HCT116 (cell line): Measurements from ENCODE around the gene NME1. TPM values are rescaled to one million over a fixed set of nuclear protein-coding genes. Genes with fewer than 3 reads are reported as not detected.

Experiments used
- ATAC-seq: fragments of 200-7000 bp; cut with Tn5 transposase; 2 replicates; pipeline ENCODE4 v1.9.1; 2020; ENCODE audit warnings: mild to moderate bottlenecking, moderate library complexity
- BruUV-seq: library from RNA; stranded (reverse); fragments of 400-500 nt; replicated peaks from 2 replicates; lab custom pipeline; 2021; lab: Mats Ljungman, UMichigan
- CTCF ChIA-PET: fragments of 300-600 bp; sonication (Branson Sonifier 250); formaldehyde crosslinking; loops from one replicate; lab custom pipeline; 2021; ENCODE audit warnings: antibody characterized with exemption; lab: Charles Lee
- POLR2A ChIA-PET: fragments of 300-600, 350-600 bp; sonication (Branson Sonifier 250); formaldehyde crosslinking; loops from one replicate; lab custom pipeline; 2021; ENCODE audit warnings: antibody characterized with exemption; lab: Charles Lee
- RAD21 ChIA-PET, 2 experiments: fragments of 300-600 bp; sonication (Branson Sonifier 250); formaldehyde crosslinking; loops; one replicate each; lab custom pipeline; 2023; ENCODE audit warnings: low total read pairs in 2 of 2; ENCODE audit not compliant: uncharacterized antibody in 2 of 2, unreplicated experiment in 2 of 2, low non-redundant PET in 1 of 2; lab: Charles Lee
- DNase-seq: peaks from one replicate; pipeline ENCODE4 v3.0.0-alpha.2; 2010; ENCODE audit warnings: low read depth, low spot score
- H2AFZ ChIP-seq: fragments of 200-600 bp; shearing (Covaris generic), sonication (generic); 2 replicates; pipeline ENCODE4 v1.6.1; 2017; ENCODE audit warnings: low read depth, mixed run types, mixed read lengths, antibody characterized with exemption, low read length; ENCODE audit not compliant: poor library complexity, severe bottlenecking
- H3K27ac ChIP-seq: 2 replicates; pipeline ENCODE4 v1.5.1; 2012; ENCODE audit warnings: low read depth, low read length
- H3K27me3 ChIP-seq: fragments of 200-600 bp; sonication (generic); 2 replicates; pipeline ENCODE4 v1.6.1; 2016; ENCODE audit warnings: mixed run types, low read length, mixed read lengths; ENCODE audit not compliant: insufficient read depth
- H3K36me3 ChIP-seq, 2 experiments: fragments of 200-500 bp in 1 of 2; fragments of 200-600 bp in 1 of 2; sonication (Bioruptor generic) in 1 of 2; sonication (generic) in 1 of 2; 2 replicates each; pipeline versions ENCODE4 v1.5.1 to v1.6.1; 2014 to 2016; ENCODE audit warnings: low read length in 2 of 2, inconsistent platforms in 1 of 2, mixed read lengths in 1 of 2, mixed run types in 1 of 2; ENCODE audit not compliant: insufficient read depth in 2 of 2, control insufficient read depth in 1 of 2
- H3K4me1 ChIP-seq, 2 experiments: fragments of 200-600 bp in 1 of 2; sonication (generic) in 1 of 2; 2 replicates each; pipeline versions ENCODE4 v1.5.1 to v1.6.1; 2012 to 2017; ENCODE audit warnings: low read length in 2 of 2, inconsistent platforms in 1 of 2, mild to moderate bottlenecking in 1 of 2, mixed read lengths in 1 of 2, mixed run types in 1 of 2, moderate library complexity in 1 of 2; ENCODE audit not compliant: insufficient read depth in 2 of 2, control insufficient read depth in 1 of 2
- H3K4me2 ChIP-seq: fragments of 200-600 bp; sonication (generic); 2 replicates; pipeline ENCODE4 v1.6.1; 2017; ENCODE audit warnings: mixed run types, low read length, mixed read lengths
- H3K4me3 ChIP-seq, 2 experiments: fragments of 200-600 bp in 1 of 2; sonication (generic) in 1 of 2; replicated peaks in 1 of 2; 2 replicates each; pipeline ENCODE4 v1.5.1; 2011 to 2016; ENCODE audit warnings: low read length in 2 of 2, control low read depth in 1 of 2, low read depth in 1 of 2, mild to moderate bottlenecking in 1 of 2, mixed read lengths in 1 of 2, mixed run types in 1 of 2
- H3K79me2 ChIP-seq: fragments of 200-600 bp; sonication (generic); 2 replicates; pipeline ENCODE4 v1.6.1; 2017; ENCODE audit warnings: mild to moderate bottlenecking, mixed run types, low read length, moderate library complexity, mixed read lengths; ENCODE audit not compliant: insufficient read depth
- H3K9ac ChIP-seq: fragments of 200-600 bp; sonication (generic); 2 replicates; pipeline ENCODE4 v1.6.1; 2016; ENCODE audit warnings: low read length, mixed read lengths
- H3K9me2 ChIP-seq: fragments of 200-600 bp; sonication (generic), shearing (Covaris generic); 2 replicates; pipeline ENCODE4 v1.6.1; 2017; ENCODE audit warnings: mixed run types, mild to moderate bottlenecking, moderate library complexity; ENCODE audit not compliant: insufficient read depth
- H3K9me3 ChIP-seq, 2 experiments: fragments of 200-500 bp in 1 of 2; fragments of 200-600 bp in 1 of 2; sonication (Bioruptor generic) in 1 of 2; sonication (generic) in 1 of 2; 2 replicates each; pipeline ENCODE4 v1.6.1; 2014 to 2017; ENCODE audit warnings: low read length in 2 of 2, mixed read lengths in 2 of 2, inconsistent platforms in 1 of 2, low read depth in 1 of 2, mild to moderate bottlenecking in 1 of 2, mixed run types in 1 of 2, moderate library complexity in 1 of 2; ENCODE audit not compliant: control insufficient read depth in 1 of 2, insufficient read depth in 1 of 2
- H4K20me1 ChIP-seq: fragments of 200-600 bp; sonication (generic), shearing (Covaris generic); 2 replicates; pipeline ENCODE4 v1.6.1; 2017; ENCODE audit warnings: mixed run types, mild to moderate bottlenecking, moderate library complexity; ENCODE audit not compliant: insufficient read depth
- RAD21 ChIP-seq: IDR thresholded peaks from 2 replicates; pipeline ENCODE4 v1.6.1; 2012; ENCODE audit warnings: low read depth, mild to moderate bottlenecking
- ZNF274 ChIP-seq: fragments of 200-500 bp; sonication (Bioruptor generic); IDR thresholded peaks from 2 replicates; pipeline ENCODE4 v1.6.1; 2014; ENCODE audit warnings: mild to moderate bottlenecking, low read depth, low read length, inconsistent platforms
- intact Hi-C: fragments of 100-400 bp; cut with micrococcal nuclease; formaldehyde crosslinking; loops from 2 replicates; pipeline ENCODE4 v1.10.0; 2022
- total RNA-seq: library from RNA; stranded (reverse); gene quantifications from one replicate; pipeline ENCODE4 v1.2.1, GENCODE V29; 2021; ENCODE audit not compliant: unreplicated experiment
- TF ChIP-seq, protein P1 (sequence below): IDR thresholded peaks from 2 replicates; pipeline ENCODE4 v1.6.1; 2012

Gene NME1
- total RNA-seq, 1 experiment from 2014 or later, result 510 TPM

DNA sequence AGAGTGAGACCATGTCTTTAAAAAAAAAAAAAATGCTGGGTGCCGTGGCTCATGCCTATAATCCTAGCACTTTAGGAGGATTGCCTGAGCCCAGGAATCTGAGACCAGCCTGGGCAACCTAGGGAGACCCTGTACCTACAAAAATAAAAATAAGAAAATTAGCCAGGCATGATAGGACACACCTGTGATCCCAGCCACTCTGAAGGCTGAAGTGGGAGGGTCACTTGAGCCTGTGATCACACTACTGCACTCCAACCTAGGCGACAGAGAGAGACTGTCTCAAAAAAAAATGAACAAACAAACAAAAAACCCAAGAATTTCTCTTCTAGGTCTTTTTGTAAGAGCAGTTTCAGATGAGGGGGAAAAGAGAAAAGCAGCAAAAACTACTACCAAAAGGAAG lies 47.5 kb downstream of the NME1 start:
- Histone ChIP-seq H4K20me1 (no peaks in the 10 kb centered on the region), H3K27me3 (no peaks in the 10 kb centered on the region), H3K9me2 (no peaks in the 10 kb centered on the region), H3K9me3 (no peaks in the 10 kb centered on the region), H3K27ac (no peak overlapping the region), H3K9ac (no peak overlapping the region), H2AFZ (no peak overlapping the region), H3K79me2 (0 out of 2 replicates have a peak, but pooled peaks cover 6% of the 10 kb centered on the region), H3K4me3 (no peak overlapping the region), H3K36me3 (peaks cover 43 to 46% of the 10 kb centered on the region in 2 experiments), H3K4me1 (no peaks in the 10 kb centered on the region), H3K4me2 (no peak overlapping the region)
- ChIA-PET RAD21 (no interaction called here), CTCF (no interaction called here), POLR2A (no interaction called here)
- no peak for DNase-seq
- intact Hi-C loops, result no loop called here
- no peak for ATAC-seq
- no peak for TF ChIP-seq ZNF274
- BruUV-seq, result no TSS peak

- RAD21 ChIA-PET, result no interaction called here
These were observed 50.5 kb downstream of the NME1 start for GRCh38 chr17:51203838-51204237.

More at GRCh38 chr17:51203838-51204237, 50.5 kb downstream of the NME1 start:
- H4K20me1 ChIP-seq, result no peaks in the 10 kb centered on the region
- intact Hi-C loops, result loop anchor here (2.0 kb wide), 1 partner anchor 121 kb away; no protein-coding TSS in a partner anchor
- POLR2A ChIA-PET, result no interaction called here
- H3K79me2 ChIP-seq, result 0 out of 2 replicates have a peak, but pooled peaks cover 6% of the 10 kb centered on the region
- no peak overlapping the region for H3K9ac ChIP-seq
- CTCF ChIA-PET, result no interaction called here
- H3K9me3 ChIP-seq, result no peaks in the 10 kb centered on the region
- TF ChIP-seq RAD21, result no peak
- TF ChIP-seq, protein P1, sequence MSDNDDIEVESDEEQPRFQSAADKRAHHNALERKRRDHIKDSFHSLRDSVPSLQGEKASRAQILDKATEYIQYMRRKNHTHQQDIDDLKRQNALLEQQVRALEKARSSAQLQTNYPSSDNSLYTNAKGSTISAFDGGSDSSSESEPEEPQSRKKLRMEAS, result no peak
- no peaks in the 10 kb centered on the region for H3K27me3 ChIP-seq
- H2AFZ ChIP-seq, result no peak overlapping the region
- no peak overlapping the region for H3K4me3 ChIP-seq
- BruUV-seq, result no TSS peak
- H3K9me2 ChIP-seq, result no peaks in the 10 kb centered on the region
- H3K36me3 ChIP-seq, result peaks cover 44 to 59% of the 10 kb centered on the region in 2 experiments
- no peaks in the 10 kb centered on the region for H3K4me1 ChIP-seq
- ATAC-seq (no peak), DNase-seq (no peak)
- no peak overlapping the region for H3K27ac ChIP-seq
- no peak overlapping the region for H3K4me2 ChIP-seq

Other genes with a start within 250 kb of the NME1 start
- gene SPAG9, start 32.7 kb upstream of the NME1 start, total RNA-seq, result 77.6 TPM
- gene NME2, start 12.9 kb downstream of the NME1 start, total RNA-seq, result 1,287 TPM
- 27.3 TPM for gene MBTD1, start 106.5 kb downstream of the NME1 start, total RNA-seq
- gene UTP18, start 107.0 kb downstream of the NME1 start, total RNA-seq, result 92.6 TPM